Femur (tissue), 1 donor: ENCODE results near the gene CD14.
A peak's percentile ranks its signal among the peaks of the same experiment; 100 is the strongest.
"Not testable (repeated sequence)": the region's sequence is repeated elsewhere in the genome, so short reads cannot be mapped to it uniquely, and the experiment has no call there.

Experiments
- DNase-seq: peaks from one replicate; pipeline ENCODE4 v3.0.0-alpha.2; 2017

Gene CD14

GRCh38 chr5:140633021-140633471 lies at the start of gene CD14:
Gene CD14, minus strand, starts transcription at chr5:140633175. Its CDS starts 104 bp downstream, at chr5:140633071.
- peak; percentile 56 for DNase-seq

GRCh38 chr5:140678993-140679392 lies 46.0 kb upstream of the CD14 start:
- no peak for DNase-seq

GRCh38 chr5:140677947-140678346 lies 45.0 kb upstream of the CD14 start:
- DNase-seq, result no peak

- no peak for DNase-seq
Observed at GRCh38 chr5:140674629-140675028, 41.7 kb upstream of the CD14 start.

GRCh38 chr5:140674211-140674610 lies 41.2 kb upstream of the CD14 start:
- no peak for DNase-seq

- DNase-seq, result no peak
Observed at GRCh38 chr5:140673187-140673976, 40.4 kb upstream of the CD14 start, which contains the start of gene DND1. Gene DND1, minus strand, starts transcription at chr5:140673576. Its CDS starts 34 bp downstream, at chr5:140673542.

- no peak for DNase-seq
Observed at GRCh38 chr5:140672455-140673186, 39.6 kb upstream of the CD14 start.

- DNase-seq, result no peak
Observed at GRCh38 chr5:140671472-140672125, 38.6 kb upstream of the CD14 start.

- not testable (repeated sequence) for DNase-seq
Observed at GRCh38 chr5:140671035-140671434, 38.1 kb upstream of the CD14 start.

GRCh38 chr5:140664359-140665119 lies 31.6 kb upstream of the CD14 start, which contains the start of gene WDR55:
Gene WDR55, plus strand, starts transcription at chr5:140664904. Its CDS starts 9 bp downstream, at chr5:140664913.
- peak; percentile 97 for DNase-seq

- no peak for DNase-seq
Observed at GRCh38 chr5:140664030-140664358, 31.0 kb upstream of the CD14 start.

- DNase-seq, result not testable (repeated sequence)
Observed at GRCh38 chr5:140660371-140660770, 27.4 kb upstream of the CD14 start.

- no peak for DNase-seq
Observed at GRCh38 chr5:140658870-140659269, 25.9 kb upstream of the CD14 start.

- no peak for DNase-seq
Observed at GRCh38 chr5:140647042-140647419, 14.1 kb upstream of the CD14 start.

GRCh38 chr5:140642718-140643117 lies 9.7 kb upstream of the CD14 start:
- no peak for DNase-seq

GRCh38 chr5:140641716-140642115 lies 8.7 kb upstream of the CD14 start:
- DNase-seq, result no peak

GRCh38 chr5:140639148-140639981 lies 6.4 kb upstream of the CD14 start, which contains the start of gene TMCO6:
Gene TMCO6, plus strand, starts transcription at chr5:140639451. Its CDS starts 77 bp downstream, at chr5:140639528.
- DNase-seq, result peak; percentile 97

GRCh38 chr5:140638898-140639147 lies 5.8 kb upstream of the CD14 start:
- DNase-seq, result not testable (repeated sequence)

- no peak for DNase-seq
Observed at GRCh38 chr5:140637371-140638100, 4.6 kb upstream of the CD14 start.

- DNase-seq, result no peak
Observed at GRCh38 chr5:140635291-140636257, 2.6 kb upstream of the CD14 start.
